Measurements from ENCODE around the gene ISYNA1.
A peak's percentile ranks its signal among the peaks of the same experiment; 100 is the strongest.
"Not testable (repeated sequence)": the region's sequence is repeated elsewhere in the genome, so short reads cannot be mapped to it uniquely, and the experiment has no call there.

The ISYNA1 gene

DNA sequence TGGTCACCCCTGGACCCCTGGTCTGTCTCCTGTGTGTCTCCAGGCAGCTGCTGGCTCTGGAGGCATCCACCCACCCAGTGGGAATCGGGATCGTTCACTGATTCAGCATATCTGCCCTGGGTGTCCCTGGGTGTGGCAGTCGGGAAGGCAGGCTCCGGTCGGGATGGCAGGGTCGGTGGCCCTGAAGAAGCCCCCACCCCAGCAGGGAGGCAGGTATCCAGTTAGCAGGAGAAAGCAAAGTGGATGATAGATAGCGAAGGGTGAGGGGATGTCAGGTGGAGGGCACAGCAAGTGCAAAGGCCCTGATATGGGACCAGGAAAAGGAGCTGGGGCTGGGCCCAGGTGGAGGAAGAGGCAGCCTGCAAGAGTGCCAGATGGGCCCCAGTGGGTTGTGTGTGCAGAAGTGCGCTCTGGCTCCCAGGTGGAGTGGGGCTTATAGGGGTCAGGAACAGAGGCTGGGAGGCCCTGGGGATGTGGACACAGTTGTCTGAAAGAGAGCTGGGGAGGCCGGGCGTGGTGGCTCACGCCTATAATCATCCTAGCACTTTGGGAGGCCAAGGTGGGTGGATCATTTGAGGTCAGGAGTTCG lies 16.5 kb downstream of the ISYNA1 start:
- DNase-seq (ENCODE audit: low read depth in 1 of 2, low spot score in 1 of 2) = no peak

- DNase-seq (ENCODE audit: low read depth in 1 of 2, low spot score in 1 of 2) = no peak
Measured at GRCh38 chr19:18420930-18421329, 17.0 kb downstream of the ISYNA1 start.

GRCh38 chr19:18419699-18420460 lies 18.1 kb downstream of the ISYNA1 start:
- no peak for DNase-seq (ENCODE audit: low read depth in 1 of 2, low spot score in 1 of 2)

- peak; percentile 32 to 63 for DNase-seq (ENCODE audit: low read depth in 1 of 2, low spot score in 1 of 2)
Measured at GRCh38 chr19:18419195-18419698, 18.7 kb downstream of the ISYNA1 start, which contains the start of gene SSBP4. Gene SSBP4 (plus strand): TSS chr19:18419398. CDS start chr19:18419649, 251 bp downstream.

GRCh38 chr19:18418483-18419194 lies 19.3 kb downstream of the ISYNA1 start:
- no peak for DNase-seq (ENCODE audit: low read depth in 1 of 2, low spot score in 1 of 2)

GRCh38 chr19:18418029-18418482 lies 19.9 kb downstream of the ISYNA1 start:
- DNase-seq (ENCODE audit: low read depth in 1 of 2, low spot score in 1 of 2) = no peak

- DNase-seq (ENCODE audit: low read depth in 1 of 2, low spot score in 1 of 2) = no peak
Measured at GRCh38 chr19:18417250-18418028, 20.5 kb downstream of the ISYNA1 start.

- peak in 1 of 2 donors; percentile 48 for DNase-seq (ENCODE audit: low read depth in 1 of 2, low spot score in 1 of 2)
Measured at GRCh38 chr19:18416778-18417249, 21.1 kb downstream of the ISYNA1 start.

- no peak for DNase-seq (ENCODE audit: low read depth in 1 of 2, low spot score in 1 of 2)
Measured at GRCh38 chr19:18415178-18415867, 22.6 kb downstream of the ISYNA1 start.

DNA sequence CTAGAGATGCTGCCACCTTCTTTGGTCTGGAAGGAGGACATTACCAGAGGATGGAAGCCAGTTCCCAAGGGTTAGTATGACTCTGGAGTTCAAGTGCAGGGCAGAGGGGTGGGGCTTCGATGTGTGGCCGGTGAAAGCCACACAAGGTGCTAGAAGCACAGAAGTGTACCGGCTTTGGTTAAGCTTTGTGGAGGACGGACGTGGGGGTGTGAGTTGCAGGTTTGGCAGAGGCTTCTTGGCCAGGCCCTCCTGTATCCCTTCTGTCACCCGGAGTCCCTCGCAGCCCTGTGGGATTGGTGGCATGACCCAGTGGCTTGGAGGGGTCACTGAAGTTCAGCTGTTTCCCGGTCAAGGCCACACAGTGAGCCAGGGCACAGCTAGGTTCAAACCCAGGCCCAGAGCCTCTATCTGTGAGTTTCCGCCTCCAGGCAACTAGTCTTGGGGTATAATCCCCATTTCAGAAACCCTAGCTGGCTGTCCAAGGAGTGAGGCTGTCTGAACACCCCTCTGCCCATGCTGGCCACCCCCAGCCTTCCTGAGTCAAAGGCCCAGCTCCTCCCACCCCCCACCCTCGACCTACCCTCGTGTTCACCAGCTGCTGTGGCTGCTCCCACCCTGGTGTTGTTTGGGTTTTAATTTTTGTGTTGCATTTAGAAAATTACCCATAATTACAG lies 23.3 kb downstream of the ISYNA1 start:
- DNase-seq (ENCODE audit: low read depth in 1 of 2, low spot score in 1 of 2) = no peak

DNA sequence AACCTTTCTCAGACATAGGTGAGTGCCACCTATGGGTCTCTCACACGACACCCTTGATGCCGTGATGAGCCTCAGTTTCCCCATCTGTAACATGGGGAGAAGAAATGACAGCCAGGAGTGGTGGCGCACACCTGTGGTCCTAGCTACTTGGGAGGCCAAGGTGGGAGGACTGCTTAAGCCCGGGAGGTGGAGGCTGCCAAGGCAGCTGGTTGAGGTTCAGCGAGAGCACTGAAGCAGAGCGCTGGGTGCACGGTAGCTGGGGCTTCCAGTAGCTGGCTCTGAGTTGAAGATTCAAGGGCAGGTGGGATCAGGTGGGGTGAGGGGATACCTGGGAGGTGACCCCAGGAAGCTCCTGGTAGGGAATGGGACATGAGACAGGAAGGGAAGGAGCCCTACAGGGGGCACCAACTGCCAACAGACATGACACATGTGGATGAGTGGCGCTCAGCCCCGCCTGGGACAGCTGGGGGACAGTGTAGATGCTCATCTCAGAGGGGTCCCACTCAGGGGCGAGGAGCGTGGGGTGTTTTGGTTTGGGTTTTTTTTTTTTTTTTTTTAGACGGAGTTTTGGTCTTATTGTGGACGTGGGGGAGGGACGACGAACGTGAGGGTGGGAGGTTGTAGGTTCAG lies 25.2 kb downstream of the ISYNA1 start:
- no peak for DNase-seq (ENCODE audit: low read depth in 1 of 2, low spot score in 1 of 2)

DNA sequence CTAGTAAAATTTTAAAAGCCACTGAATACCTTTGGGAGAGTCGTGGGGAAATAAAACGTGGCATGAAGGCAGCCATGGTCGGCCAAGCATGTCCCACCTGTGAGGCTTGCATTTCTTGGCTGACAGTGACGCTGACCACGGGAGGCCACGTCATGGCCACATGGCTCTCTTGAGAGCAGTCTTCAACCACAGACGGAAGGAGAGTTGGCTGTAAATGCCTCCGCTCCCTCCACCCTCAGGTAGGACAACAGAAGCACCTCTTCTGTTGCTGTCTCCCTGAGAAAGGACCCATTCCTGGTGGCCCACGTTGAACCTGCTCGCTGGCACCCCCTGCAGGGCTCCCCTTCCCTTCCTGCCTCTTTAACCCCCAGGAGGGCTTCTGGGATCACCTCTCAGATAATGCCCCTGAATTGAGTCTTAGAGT lies 29.9 kb downstream of the ISYNA1 start:
- no peak for DNase-seq (ENCODE audit: low read depth in 1 of 2, low spot score in 1 of 2)

GRCh38 chr19:18406749-18407148 lies 31.2 kb downstream of the ISYNA1 start:
- no peak for DNase-seq (ENCODE audit: low read depth in 1 of 2, low spot score in 1 of 2)

- DNase-seq (ENCODE audit: low read depth in 1 of 2, low spot score in 1 of 2) = not testable (repeated sequence)
Measured at GRCh38 chr19:18405754-18406153, 32.2 kb downstream of the ISYNA1 start.

- not testable (repeated sequence) for DNase-seq (ENCODE audit: low read depth in 1 of 2, low spot score in 1 of 2)
Measured at GRCh38 chr19:18402455-18403248, 35.3 kb downstream of the ISYNA1 start.

GRCh38 chr19:18401580-18402112 lies 36.3 kb downstream of the ISYNA1 start:
- DNase-seq (ENCODE audit: low read depth in 1 of 2, low spot score in 1 of 2) = no peak

GRCh38 chr19:18399008-18399407 lies 38.9 kb downstream of the ISYNA1 start:
- DNase-seq (ENCODE audit: low read depth in 1 of 2, low spot score in 1 of 2) = no peak

Data from activated T-helper 1 cell treated with anti-CD3 and anti-CD28 coated beads, Interleukin-2, amount 50 U/mL, for 16 hours (primary cell).